Activated CD4-positive, alpha-beta T cell treated with anti-CD3 and anti-CD28 coated beads, Interleukin-2, amount 50 U/mL, for 24 hours (primary cell): ENCODE results near the gene SERTAD2.

ENCODE experiments used
- DNase-seq, 2 donors: peaks; one replicate each; pipeline ENCODE4 v3.0.0-alpha.2; 2020; ENCODE audit warnings: low read depth in 1 of 2, low spot score in 1 of 2

Gene SERTAD2

DNA sequence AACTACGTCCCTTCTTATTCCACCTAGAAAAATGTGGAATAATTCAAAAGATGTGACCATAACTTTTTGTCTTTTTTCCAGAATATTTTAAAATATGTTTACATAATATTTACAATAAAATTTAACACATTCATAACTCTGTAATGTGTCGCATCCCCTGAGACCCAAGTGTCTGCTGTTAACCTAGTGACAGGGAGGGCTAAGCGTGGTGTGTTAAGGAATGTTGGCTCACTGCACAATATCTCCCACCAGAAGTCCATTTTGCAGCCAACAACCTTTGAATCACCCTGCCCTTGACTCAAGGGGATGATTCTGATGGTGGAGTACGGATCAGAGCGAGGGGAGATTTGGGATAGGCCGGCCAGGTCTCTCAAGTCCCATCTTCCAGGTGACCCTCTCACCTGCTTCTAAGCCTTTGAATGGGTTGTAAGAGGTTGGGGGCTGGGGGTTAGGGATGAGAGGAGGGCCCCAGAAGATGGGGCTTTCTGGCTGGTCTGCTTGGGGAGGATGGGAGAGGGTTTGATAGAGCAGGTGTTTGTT lies 43.3 kb downstream of the SERTAD2 start:
- DNase-seq = no peak

DNA sequence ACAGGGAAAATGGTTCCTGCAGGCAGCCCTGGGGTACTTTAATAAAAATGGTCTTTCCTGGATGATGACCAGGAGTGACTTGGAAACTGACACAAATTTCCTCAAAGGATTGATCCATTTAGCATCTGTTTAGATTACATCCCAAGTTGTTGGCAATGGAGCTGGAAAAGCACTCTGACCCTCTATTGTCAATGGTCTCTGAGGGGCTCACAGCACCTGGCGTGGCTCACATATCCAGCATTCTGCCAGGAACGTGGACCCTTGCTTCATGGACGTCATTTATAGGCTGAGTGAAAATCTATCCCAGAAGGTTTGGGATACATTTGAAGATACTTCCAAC lies 43.8 kb downstream of the SERTAD2 start:
- DNase-seq = no peak

DNA sequence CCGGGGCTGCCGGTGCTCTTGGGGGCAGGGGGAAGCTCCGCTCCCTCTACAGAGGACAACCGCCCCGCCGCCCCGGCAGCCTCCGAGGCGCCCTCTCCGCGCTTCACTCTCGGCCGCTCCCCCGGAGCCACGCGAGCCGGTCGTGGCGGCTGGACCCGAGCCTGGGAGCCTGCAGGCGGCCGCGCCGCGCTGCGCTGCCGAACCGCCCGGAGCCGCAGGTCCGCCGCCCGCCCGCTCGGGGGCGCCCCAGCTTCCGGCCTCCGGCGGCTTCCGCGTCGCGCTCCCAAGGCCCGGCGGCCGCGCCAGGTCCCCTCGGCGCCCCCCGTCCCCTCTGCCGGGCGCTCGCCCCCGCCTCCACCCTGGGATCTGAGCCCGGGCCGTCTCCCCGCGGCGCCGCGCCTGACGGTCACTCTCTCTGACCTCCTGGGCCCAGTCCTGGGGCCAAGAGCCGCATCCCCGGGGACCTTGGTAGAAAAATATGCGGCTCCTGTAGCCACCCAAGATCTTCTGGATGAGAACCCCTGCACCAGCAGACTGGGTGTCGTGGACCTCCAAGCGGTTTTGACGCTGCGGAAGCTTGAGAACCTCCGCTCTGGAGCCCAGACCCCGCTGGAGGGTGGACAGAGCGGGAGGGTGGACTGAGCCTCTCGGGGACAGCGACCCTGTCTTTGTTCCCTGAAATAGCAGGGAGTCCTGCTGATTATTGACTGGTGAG lies 44.3 kb downstream of the SERTAD2 start:
- DNase-seq = peak; percentile 26 to 57

GRCh38 chr2:64608867-64609226 lies 44.9 kb downstream of the SERTAD2 start:
- DNase-seq = no peak

- DNase-seq = no peak
Measured at GRCh38 chr2:64607381-64608304, 46.1 kb downstream of the SERTAD2 start.

- DNase-seq = peak; percentile 41 to 69
Measured at GRCh38 chr2:64606479-64607363, 47.0 kb downstream of the SERTAD2 start.

DNA sequence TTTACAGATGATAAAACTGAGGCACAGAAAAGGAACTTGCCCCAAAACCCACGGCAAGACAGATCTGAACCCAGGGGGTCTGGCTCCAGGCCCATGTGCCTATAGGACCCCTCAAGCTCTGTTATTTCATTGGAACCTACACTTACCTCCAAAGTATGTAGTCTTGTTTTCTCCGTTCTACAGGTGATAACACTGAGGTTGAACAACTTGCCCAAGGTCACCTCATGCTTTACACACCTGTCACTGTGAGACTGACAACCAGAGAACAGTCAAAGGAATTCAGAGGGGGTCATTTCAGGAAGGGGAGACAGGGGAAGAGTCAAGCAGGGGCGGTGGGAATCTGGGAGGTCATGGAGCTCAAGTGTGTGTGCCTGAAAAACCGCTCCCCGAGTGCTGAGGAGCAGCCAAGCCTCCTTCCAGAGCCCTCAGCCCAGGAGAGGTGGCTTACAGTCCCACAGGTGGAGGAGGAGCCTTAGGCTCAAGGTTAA lies 47.7 kb downstream of the SERTAD2 start:
- DNase-seq = no peak

DNA sequence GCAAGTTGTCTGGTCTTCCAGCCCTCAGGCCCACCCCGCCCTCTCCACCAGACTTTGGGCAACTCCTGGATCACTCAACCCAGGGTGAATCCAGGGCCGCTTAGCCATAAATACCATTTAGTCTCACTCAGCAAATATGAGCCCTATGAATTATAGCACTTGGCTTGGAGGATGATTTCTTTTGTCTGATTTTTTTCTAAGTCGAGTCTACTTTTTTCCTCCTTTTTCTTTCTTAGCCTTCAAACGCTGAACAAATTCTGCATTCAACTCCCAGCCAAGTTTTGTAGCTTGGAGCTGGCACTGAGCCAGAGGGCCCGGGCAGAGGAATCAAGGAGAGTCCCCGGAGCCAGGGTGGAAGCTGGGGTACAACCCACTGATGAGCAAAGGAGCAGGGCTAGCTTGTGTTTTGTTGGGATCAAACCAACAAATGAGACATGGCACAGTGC lies 48.7 kb downstream of the SERTAD2 start:
- no peak for DNase-seq

GRCh38 chr2:64604155-64604554 lies 49.6 kb downstream of the SERTAD2 start:
- DNase-seq = no peak

DNA sequence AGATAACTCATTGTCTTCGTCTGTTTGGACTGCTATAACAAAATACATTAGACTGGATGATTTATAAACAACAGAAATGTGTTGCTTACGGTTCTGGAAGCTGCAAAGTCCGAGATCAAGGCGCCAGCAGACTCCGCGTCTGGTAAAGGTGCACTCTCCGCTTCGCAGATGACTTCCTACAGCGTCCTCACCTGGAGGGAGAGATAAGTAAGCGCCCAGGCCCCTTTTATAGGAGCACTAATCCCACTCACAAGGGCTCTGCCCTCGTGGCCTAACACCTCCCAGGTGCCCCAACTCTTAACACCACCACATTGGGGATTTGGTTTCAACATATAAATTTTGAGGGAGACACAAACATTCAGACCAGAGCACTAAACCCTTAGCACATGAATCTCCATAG lies 51.3 kb downstream of the SERTAD2 start:
- no peak for DNase-seq

- DNase-seq = no peak
Measured at GRCh38 chr2:64601785-64602391, 51.8 kb downstream of the SERTAD2 start.

- no peak for DNase-seq
Measured at GRCh38 chr2:64601034-64601754, 52.5 kb downstream of the SERTAD2 start.

DNA sequence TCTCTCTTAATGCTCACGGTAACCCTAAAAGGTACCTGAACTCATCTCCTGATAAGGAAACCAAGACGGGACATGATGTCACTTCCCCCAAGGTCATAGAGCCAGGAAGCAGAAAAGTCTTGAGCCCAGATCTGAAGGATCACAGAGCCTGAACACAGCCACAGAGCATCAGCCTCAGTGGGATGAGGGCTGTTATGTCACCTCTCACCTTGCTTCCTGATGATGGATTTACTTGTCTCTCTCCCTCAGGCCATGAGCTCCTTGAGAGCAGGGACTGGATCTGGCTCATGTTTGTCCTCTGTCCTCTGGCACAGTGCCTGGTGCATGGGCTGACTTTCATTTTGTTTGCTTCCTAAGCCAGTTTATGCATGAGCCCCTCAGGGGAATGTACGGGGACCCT lies 54.2 kb downstream of the SERTAD2 start:
- no peak for DNase-seq

GRCh38 chr2:64598226-64598625 lies 55.5 kb downstream of the SERTAD2 start:
- no peak for DNase-seq

DNA sequence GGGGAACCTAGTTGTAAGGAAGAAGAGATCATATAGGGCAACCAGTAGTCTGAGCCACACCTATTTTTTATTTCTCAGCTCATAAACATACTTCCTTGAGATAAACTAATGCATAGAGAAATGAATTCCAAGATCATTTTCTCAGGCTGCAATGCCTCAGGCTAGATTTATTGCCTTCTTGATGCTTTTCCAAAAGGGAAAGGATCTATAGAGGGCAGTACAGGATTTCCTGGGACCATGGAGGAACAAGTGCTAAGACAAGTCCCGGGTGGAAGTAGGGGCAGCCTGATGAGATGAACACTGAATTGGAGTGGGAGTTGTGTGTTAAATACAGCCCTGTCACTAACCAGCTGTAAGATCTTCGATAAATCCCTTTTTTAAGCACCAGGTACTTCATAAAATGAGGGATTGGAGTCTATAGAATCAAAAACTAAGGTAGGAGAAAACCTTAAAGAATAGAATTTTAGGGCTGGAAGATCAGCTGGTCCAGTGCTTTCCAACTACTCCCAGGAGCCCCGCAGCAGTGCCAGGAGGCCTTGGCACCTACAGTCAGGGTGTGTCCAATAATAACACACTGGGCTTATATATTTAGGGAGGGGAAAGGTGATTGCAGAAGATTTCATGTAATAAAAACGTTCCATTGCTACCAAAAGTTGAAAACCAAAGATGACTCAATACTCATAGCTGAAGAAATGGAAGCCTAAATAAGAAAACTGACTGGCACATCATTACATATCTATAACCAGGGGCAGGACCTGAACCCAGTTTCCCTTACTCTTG lies 58.1 kb downstream of the SERTAD2 start:
- no peak for DNase-seq

DNA sequence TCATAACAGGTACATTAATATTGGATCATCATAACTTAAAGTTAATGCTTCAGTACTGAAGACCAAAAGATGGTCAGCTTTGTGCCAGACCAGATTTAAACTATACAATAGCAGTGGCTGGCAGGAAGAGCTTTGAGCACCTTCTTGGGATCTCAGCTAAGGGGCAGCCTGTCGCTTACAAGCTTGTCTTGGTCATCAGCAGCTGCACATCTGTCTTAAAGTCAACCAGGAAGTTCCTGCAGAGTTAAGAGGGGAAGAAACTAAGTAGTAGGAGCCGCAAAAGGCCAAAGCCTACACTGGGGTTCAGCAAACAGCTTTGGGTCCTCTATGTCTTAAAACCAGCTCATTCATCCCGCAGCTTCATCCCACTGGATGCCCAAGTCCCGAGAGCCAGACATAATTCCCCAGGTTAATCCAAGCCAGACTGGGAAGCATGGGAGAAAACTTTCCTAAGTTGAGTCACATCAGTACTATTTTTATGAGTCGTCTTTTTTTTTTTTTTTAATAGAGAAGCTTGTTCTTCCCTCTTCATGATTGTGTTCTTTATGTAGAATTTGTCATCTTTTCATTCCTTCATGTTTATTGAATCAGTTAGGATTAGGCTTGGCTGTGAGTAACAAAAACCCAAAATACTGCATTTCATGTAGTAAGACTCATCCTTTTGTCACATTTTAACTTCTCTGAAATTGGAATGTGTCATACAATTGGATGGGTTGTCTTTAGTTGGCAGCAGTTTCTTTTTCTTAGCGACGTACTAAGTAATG lies 59.3 kb downstream of the SERTAD2 start:
- no peak for DNase-seq

DNA sequence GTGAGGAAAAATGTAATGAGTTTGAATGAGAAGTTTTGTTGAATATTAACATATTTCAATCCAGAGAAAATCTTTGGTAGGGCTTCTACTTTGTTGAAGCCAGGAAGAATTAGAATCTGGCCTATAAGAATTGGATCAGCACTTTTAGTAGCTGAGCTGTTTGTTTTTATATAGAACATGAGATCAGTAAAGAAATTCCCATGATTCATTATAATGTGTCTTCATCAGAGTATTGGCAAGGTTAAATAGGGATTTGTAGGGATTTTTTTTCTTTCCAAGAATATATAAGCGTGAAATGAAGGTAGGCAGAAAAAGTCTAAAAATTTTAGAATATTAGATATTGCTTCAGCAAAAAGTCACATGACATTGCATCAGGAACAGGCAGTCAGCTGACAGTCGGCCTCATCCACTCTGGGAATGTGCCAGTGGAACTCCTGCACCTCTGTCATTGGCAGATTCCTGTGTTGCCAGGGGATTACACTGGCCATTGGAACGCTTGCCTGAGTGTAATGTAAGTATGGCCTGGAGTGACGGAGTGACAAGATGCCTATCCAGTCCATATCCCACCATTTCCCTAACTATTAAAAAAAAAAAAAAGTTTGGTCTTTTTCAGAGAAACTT lies 60.6 kb downstream of the SERTAD2 start:
- DNase-seq = no peak

DNA sequence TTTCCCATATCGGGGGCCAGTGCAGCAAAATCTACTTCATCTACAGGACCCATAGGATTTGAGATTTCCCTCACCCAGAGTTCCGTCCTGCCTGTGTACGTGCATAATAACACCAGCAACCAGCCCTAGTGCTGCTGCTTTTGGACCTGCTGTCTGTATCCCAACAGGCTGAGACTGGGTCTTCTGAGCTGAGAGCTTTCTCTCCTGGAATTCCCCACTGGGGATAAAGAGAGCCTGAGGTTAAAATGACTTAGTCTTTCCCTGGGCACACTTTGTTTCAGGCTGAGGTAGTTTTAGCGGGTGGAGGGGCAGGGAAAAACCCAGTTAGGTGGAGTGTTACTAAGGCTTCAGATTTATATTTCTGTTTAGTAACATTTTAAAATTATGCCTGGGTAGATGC lies 62.5 kb downstream of the SERTAD2 start:
- no peak for DNase-seq
